Brain microvascular endothelial cell (primary cell): ENCODE measurements around the gene PHACTR1.

Experiments used
- DNase-seq: peaks from one replicate; pipeline ENCODE4 v3.0.0-alpha.2; 2020
- H3K27ac ChIP-seq: fragments of 250-450 bp; sonication (Bioruptor Pico); 2 replicates; pipeline ENCODE4 v1.5.1; 2020; ENCODE audit warnings: mild to moderate bottlenecking, moderate library complexity
- H3K27me3 ChIP-seq: fragments of 250-450 bp; sonication (Bioruptor Pico); replicated peaks from 2 replicates; pipeline ENCODE4 v1.5.1; 2020; ENCODE audit warnings: mild to moderate bottlenecking
- H3K36me3 ChIP-seq: fragments of 250-450 bp; sonication (Bioruptor Pico); replicated peaks from 2 replicates; pipeline ENCODE4 v1.5.1; 2020; ENCODE audit warnings: mild to moderate bottlenecking
- H3K4me3 ChIP-seq: 2 replicates; pipeline ENCODE4 v1.5.1; 2011; ENCODE audit warnings: low read depth, mild to moderate bottlenecking, control low read depth, low read length, moderate library complexity
- in situ Hi-C: cut with HindIII; loops from 2 replicates; pipeline ENCODE4 v1.10.0; 2017; ENCODE audit warnings: low sequenced_read_pairs, low pct_ligation_motif_present
- TF ChIP-seq, protein P1 (sequence below): IDR thresholded peaks from 2 replicates; pipeline ENCODE4 v1.5.1; 2011; ENCODE audit warnings: low read depth, mild to moderate bottlenecking, moderate library complexity, low read length, control low read depth, inconsistent platforms; ENCODE audit errors: missing control alignments

PHACTR1 gene

DNA sequence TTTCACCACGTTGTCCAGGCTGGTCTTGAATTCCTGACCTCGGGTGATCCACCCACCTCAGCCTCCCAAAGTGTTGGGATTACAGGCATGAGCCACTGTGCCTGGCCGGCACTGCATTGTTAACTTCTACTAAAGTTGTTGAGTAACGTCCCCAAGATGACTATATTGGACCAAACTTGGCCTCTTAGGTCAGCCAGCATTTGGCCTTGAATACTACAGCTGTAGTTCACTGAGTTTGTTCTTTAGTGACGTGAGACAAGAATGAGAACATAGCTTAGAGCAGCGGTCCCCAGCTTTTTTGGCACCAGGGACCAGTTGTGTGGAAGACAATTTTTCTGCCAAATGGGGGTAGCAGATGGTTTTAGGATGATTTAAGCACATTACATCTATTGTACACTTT is 374.6 kb downstream of the PHACTR1 start:
- H3K36me3 ChIP-seq, result no peaks in the 10 kb centered on the region
- no peak overlapping the region for H3K27ac ChIP-seq
- H3K27me3 ChIP-seq, result no peaks in the 10 kb centered on the region
- TF ChIP-seq, protein P1, sequence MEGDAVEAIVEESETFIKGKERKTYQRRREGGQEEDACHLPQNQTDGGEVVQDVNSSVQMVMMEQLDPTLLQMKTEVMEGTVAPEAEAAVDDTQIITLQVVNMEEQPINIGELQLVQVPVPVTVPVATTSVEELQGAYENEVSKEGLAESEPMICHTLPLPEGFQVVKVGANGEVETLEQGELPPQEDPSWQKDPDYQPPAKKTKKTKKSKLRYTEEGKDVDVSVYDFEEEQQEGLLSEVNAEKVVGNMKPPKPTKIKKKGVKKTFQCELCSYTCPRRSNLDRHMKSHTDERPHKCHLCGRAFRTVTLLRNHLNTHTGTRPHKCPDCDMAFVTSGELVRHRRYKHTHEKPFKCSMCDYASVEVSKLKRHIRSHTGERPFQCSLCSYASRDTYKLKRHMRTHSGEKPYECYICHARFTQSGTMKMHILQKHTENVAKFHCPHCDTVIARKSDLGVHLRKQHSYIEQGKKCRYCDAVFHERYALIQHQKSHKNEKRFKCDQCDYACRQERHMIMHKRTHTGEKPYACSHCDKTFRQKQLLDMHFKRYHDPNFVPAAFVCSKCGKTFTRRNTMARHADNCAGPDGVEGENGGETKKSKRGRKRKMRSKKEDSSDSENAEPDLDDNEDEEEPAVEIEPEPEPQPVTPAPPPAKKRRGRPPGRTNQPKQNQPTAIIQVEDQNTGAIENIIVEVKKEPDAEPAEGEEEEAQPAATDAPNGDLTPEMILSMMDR, result no peak
- no peak overlapping the region for H3K4me3 ChIP-seq
- in situ Hi-C loops, result no loop called here
- no peak for DNase-seq

DNA sequence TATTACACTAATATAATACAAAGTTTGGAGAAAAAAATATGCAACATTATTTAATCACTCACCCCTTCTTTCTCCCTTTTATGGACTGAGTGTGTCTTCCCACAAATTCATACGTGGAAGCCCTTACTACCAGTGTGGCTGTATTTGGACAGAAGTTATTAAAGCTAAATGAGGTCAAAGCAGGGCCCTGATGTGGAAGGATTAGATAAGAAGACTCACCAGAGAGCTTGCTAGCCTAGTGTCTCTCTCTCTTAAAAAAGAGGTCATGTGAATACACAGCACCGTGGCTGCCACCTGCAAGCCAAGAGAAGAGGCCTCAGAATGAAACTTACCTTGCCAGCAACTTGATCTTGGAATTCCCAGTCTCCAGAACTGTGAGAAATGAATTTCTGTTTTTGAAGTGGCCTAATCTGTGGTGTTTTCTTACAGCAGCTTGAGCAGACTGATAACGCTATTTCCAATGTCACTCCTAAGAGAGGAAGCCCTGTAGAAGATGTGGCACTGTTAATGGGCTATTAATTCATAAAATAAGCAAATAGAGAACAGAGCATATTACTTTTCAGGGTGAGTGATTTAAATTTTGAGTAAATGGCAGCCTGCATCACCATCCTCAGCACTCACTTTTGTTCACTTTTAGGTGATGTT is 378.3 kb downstream of the PHACTR1 start:
- H3K27ac ChIP-seq, result no peak overlapping the region
- H3K27me3 ChIP-seq, result no peaks in the 10 kb centered on the region
- no peak overlapping the region for H3K4me3 ChIP-seq
- no peak for DNase-seq
- TF ChIP-seq, protein P1, result no peak
- in situ Hi-C loops, result no loop called here
- H3K36me3 ChIP-seq, result no peaks in the 10 kb centered on the region

DNA sequence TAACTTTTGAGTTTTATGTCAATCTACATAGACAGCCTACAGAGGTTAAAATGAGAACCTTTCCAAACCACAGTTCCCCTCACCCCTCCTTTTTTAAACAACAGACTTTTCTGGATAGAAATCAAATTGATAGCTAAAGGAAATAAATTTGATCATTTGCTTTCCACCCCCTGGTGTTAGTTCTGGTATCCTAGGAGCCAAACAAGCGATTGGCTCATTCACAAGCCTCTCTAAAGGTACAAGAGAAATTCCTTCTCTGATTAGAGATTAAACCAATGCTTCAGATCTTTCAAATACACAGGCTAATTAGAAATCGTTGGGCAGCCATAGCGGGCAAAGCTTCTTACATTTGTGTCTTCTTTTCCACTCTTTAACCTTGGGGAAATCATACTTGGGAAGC is 379.5 kb downstream of the PHACTR1 start:
- Histone ChIP-seq H3K27ac (no peak overlapping the region), H3K36me3 (no peaks in the 10 kb centered on the region), H3K27me3 (no peaks in the 10 kb centered on the region), H3K4me3 (no peak overlapping the region)
- DNase-seq, result no peak
- in situ Hi-C loops, result no loop called here
- TF ChIP-seq, protein P1, result no peak

DNA sequence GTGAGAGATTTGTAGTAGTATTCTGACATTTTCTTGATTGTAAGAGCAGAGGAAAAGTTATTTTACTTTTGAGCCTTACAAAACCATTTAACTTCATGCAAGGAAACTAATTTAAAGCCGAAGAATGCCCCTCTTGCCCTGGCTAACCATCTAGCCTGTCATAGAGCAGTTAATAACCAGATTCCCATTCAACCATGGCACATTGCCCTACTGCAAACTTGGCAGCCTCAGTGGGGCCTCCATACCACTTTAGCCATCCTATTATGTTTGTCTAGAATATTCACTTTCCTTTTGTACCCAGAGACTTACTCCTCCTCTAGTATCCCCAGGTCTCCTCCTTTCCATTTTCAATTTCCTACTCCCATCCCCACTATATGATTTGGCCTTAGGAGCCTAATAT is 380.9 kb downstream of the PHACTR1 start:
- no peaks in the 10 kb centered on the region for H3K36me3 ChIP-seq
- H3K27ac ChIP-seq, result no peak overlapping the region
- TF ChIP-seq, protein P1, result no peak
- no peaks in the 10 kb centered on the region for H3K27me3 ChIP-seq
- H3K4me3 ChIP-seq, result no peak overlapping the region
- no peak for DNase-seq
- in situ Hi-C loops, result no loop called here

DNA sequence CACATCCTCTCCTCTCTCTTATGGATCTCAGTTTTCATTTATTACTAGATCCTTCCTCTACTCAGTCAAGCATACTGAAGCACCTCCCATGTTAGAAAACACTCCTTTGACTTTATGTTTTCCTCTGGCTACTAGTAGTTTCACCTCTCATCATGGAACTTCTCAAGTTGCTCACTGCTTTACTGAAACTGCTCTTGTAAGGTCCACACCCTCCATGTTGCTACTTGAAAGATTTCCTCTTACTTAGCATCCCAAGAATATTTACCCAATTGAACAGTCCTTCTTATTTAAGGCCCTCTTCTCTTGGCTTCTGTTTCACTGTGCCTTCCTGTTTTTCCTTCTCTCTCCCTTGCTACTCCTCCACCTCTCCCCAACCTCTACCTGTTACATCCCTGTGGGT is 381.4 kb downstream of the PHACTR1 start:
- no peak for DNase-seq
- no peaks in the 10 kb centered on the region for H3K36me3 ChIP-seq
- H3K4me3 ChIP-seq, result no peak overlapping the region
- in situ Hi-C loops, result no loop called here
- no peak overlapping the region for H3K27ac ChIP-seq
- no peaks in the 10 kb centered on the region for H3K27me3 ChIP-seq
- TF ChIP-seq, protein P1, result no peak
